Activated B cell treated with CpG ODN at 0.5 μM for 24 hours (primary cell): ENCODE results near the gene DNAJB4. TPM values are rescaled to one million over a fixed set of nuclear protein-coding genes. Genes with fewer than 3 reads are reported as not detected.
"Not testable (repeated sequence)": the region's sequence is repeated elsewhere in the genome, so short reads cannot be mapped to it uniquely, and the experiment has no call there.

ENCODE experiments used
- ATAC-seq: fragments of 200-7000 bp; cut with Tn5 transposase; one replicate; pipeline ENCODE4 v1.10.0; 2021; ENCODE audit warnings: low read depth, mild to moderate bottlenecking, moderate library complexity
- CTCF ChIA-PET: fragments of 350-600 bp; sonication (Branson Sonifier 250); formaldehyde crosslinking; loops from one replicate; lab custom pipeline; 2021; ENCODE audit warnings: antibody characterized with exemption; lab: Charles Lee
- POLR2A ChIA-PET: fragments of 350-600 bp; sonication (Branson Sonifier 250); formaldehyde crosslinking; loops from one replicate; lab custom pipeline; 2021; ENCODE audit warnings: antibody characterized with exemption; lab: Charles Lee
- DNase-seq: peaks from one replicate; pipeline ENCODE4 v3.0.0; 2022
- H3K27ac Mint-ChIP-seq: one replicate; pipeline ENCODE4 v1.8.0; 2020; ENCODE audit warnings: mixed read lengths
- H3K27me3 Mint-ChIP-seq: one replicate; pipeline ENCODE4 v1.8.0; 2021; ENCODE audit warnings: mixed read lengths
- H3K36me3 Mint-ChIP-seq: one replicate; pipeline ENCODE4 v1.8.0; 2021; ENCODE audit warnings: low read depth, mixed read lengths
- H3K4me1 Mint-ChIP-seq: one replicate; pipeline ENCODE4 v1.8.0; 2021; ENCODE audit warnings: mixed read lengths
- H3K4me3 Mint-ChIP-seq: one replicate; pipeline ENCODE4 v1.8.0; 2020; ENCODE audit warnings: mild to moderate bottlenecking, mixed read lengths
- H3K9me3 Mint-ChIP-seq: one replicate; pipeline ENCODE4 v1.8.0; 2020; ENCODE audit warnings: mixed read lengths
- intact Hi-C: fragments of 100-400 bp; cut with micrococcal nuclease; formaldehyde crosslinking; loops from one replicate; pipeline ENCODE4 v1.15.1; 2024
- total RNA-seq: library from RNA; stranded (reverse); gene quantifications from 2 replicates; pipeline ENCODE4 v1.2.3, GENCODE V29; 2022
- TF ChIP-seq, protein P1 (sequence below): fragments of 200-600 bp; IDR thresholded peaks from one replicate; pipeline ENCODE4 v1.8.0; 2022; ENCODE audit warnings: antibody characterized with exemption, mild to moderate bottlenecking

Gene DNAJB4
- total RNA-seq, 1 donor from 2014 or later = 11.9 TPM

DNA sequence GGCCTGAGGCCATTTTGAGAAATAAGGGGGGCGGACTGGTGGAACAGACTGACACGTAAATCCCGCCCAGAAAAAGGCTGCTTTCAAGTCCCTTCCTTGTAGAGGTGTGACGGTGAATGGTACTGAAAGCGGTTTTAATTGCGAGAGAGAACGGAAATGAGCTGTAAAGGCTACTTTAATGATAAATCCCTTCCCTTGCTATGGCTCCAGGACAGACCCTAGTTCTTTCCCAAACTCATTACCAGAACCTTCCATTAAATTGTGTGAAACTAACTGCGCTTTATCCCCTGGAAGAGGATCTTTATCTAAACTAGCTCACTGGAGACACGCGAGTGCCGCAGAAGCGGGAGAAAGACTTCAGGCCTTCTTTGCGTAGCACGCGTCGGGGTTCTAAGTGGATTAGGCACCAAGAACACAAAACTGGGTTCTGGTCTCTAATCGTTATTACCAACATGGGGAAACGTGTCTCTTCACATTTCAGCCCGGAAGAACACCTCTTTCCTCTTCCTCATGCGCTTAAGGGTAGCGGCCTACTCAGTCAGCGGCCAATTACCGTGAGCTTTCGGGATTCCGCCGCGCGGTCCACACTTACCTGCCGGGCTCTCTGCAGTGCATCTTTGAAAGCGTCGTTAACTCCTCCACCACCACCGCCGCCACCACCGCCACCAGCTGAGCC is 26.3 kb upstream of the DNAJB4 start:
- peaks cover 34% of the 10 kb centered on the region for H3K4me1 Mint-ChIP-seq
- CTCF ChIA-PET = interaction anchor here (0.8 to 2.1 kb wide), 2 partner anchors 27 to 136 kb away, joined by 3 to 11 read pairs; partner anchors contain the start of gene DNAJB4
- H3K9me3 Mint-ChIP-seq = no peaks in the 10 kb centered on the region
- H3K27me3 Mint-ChIP-seq = no peaks in the 10 kb centered on the region
- DNase-seq = peak; percentile 25
- ATAC-seq = peak; percentile 53
- no peak overlapping the region for H3K27ac Mint-ChIP-seq
- H3K4me3 Mint-ChIP-seq = no peak overlapping the region
- peaks cover 32% of the 10 kb centered on the region for H3K36me3 Mint-ChIP-seq
- TF ChIP-seq, protein P1, sequence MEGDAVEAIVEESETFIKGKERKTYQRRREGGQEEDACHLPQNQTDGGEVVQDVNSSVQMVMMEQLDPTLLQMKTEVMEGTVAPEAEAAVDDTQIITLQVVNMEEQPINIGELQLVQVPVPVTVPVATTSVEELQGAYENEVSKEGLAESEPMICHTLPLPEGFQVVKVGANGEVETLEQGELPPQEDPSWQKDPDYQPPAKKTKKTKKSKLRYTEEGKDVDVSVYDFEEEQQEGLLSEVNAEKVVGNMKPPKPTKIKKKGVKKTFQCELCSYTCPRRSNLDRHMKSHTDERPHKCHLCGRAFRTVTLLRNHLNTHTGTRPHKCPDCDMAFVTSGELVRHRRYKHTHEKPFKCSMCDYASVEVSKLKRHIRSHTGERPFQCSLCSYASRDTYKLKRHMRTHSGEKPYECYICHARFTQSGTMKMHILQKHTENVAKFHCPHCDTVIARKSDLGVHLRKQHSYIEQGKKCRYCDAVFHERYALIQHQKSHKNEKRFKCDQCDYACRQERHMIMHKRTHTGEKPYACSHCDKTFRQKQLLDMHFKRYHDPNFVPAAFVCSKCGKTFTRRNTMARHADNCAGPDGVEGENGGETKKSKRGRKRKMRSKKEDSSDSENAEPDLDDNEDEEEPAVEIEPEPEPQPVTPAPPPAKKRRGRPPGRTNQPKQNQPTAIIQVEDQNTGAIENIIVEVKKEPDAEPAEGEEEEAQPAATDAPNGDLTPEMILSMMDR = no peak
- intact Hi-C loops = loop anchor here (2.0 to 10.0 kb wide), 3 partner anchors 16 to 1904 kb away; partner anchors contain the start of gene ST6GALNAC3
- POLR2A ChIA-PET = interaction anchor here (0.5 to 7.9 kb wide), 18 partner anchors 8 to 1625 kb away, joined by 3 to 355 read pairs (median 4); partner anchors contain the start of genes DNAJB4, MIGA1, USP33 and ZZZ3

DNA sequence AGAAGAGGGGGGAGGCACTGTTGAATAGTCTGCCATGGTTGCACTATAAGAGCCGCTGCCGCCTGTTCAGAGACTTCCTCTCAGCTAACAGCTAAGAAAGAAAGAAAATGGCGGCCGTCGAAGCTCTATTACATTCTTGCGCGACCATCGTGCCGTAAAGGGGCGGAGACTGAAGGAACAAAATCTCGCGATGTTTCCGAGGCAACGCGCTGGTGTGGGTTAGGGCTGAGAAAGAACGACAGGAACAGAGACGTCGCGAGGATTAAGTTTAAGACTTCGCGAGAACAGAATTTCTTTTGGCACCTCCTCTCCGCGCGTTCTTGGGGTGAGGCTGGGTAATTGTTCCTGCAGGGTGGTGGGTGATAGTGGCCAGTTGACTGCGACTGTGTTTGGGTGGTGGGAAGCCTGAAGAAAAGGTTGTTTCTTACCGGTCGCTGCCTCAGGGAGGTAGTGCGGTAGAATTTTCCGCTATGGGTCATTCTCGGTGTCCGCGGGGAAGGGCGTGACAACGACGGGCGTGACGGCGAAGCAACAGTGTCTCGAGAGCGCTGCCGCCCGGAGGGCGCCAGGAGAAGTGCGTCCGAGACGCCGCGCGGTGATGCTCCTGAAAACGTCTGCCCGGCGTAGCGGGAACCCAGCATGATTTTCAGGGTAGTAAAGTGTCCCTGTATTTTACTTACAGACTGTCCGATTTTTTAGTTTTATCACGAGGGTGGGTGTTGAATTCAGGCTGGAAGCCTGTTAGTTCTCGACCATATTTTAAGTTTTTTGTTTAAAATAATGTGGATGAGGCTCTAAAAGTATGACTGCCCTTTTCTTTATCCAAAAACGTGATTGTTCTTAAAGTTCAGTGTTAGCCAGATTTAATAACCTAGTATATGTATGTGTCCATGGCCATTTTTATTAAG is 25.5 kb upstream of the DNAJB4 start, which contains the start of gene FUBP1:
TSS of gene FUBP1 (minus strand) at position 104 of the 908 bp plus-strand sequence. CDS start at position 36, 68 bp downstream.
- ChIA-PET CTCF (interaction anchor here (0.5 to 2.1 kb wide), 3 partner anchors 12 to 135 kb away, joined by 3 to 11 read pairs (median 3); partner anchors contain the start of gene DNAJB4), POLR2A (interaction anchor here (0.9 to 7.9 kb wide), 17 partner anchors 8 to 297 kb away, joined by 3 to 355 read pairs (median 8); partner anchors contain the start of genes DNAJB4, MIGA1, USP33 and ZZZ3)
- no peak within 1 kb of the TSS for H3K4me3 Mint-ChIP-seq
- TF ChIP-seq, protein P1 = no peak
- H3K27ac Mint-ChIP-seq = no peak within 1 kb of the TSS
- peaks cover 31% of the 10 kb centered on the region for H3K4me1 Mint-ChIP-seq
- peak; percentile 74 for ATAC-seq
- no peaks in the 10 kb centered on the region for H3K27me3 Mint-ChIP-seq
- intact Hi-C loops = loop anchor here (1.0 to 10.0 kb wide), 8 partner anchors 16 to 1904 kb away; partner anchors contain the start of genes DNAJB4, MIGA1, ST6GALNAC3 and USP33
- peak; percentile 81 for DNase-seq
- no peaks in the 10 kb centered on the region for H3K9me3 Mint-ChIP-seq
- peaks cover 35% of the 10 kb centered on the region for H3K36me3 Mint-ChIP-seq

DNA sequence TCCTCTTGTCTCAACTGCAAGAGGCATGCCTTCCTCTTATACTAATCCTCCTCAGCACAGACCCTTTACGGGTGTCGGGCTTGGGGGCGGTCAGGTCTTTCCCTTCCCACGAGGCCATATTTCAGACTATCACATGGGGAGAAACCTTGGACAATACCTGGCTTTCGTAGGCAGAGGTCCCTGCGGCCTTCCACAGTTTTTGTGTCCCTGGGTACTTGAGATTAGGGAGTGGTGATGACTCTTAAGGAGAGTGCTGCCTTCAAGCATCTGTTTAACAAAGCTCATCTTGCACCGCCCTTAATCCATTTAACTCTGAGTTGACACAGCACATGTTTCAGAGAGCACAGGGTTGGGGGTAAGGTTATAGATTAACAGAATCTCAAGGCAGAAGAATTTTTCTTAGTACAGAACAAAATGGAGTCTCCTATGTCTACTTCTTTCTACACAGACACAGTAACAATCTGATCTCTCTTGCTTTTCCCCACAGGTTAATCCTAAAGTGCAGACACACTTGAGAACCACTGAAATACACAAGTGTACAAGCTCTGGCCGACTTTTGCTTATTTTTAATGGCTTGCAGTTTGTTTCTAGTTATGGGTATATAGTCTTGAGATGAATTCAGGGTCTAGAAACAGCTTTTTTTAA is 21.3 kb upstream of the DNAJB4 start:
- Mint-ChIP-seq H3K4me1 (peaks cover 12% of the 10 kb centered on the region), H3K36me3 (peaks cover 24% of the 10 kb centered on the region)
- DNase-seq, H3K27me3 Mint-ChIP-seq, H3K9me3 Mint-ChIP-seq, CTCF ChIA-PET, intact Hi-C loops, ATAC-seq, H3K27ac Mint-ChIP-seq, H3K4me3 Mint-ChIP-seq: not testable (repeated sequence)
- POLR2A ChIA-PET = interaction anchor here (1.2 kb wide), 1 partner anchor 21 kb away, joined by 3 read pairs; no protein-coding TSS in a partner anchor

DNA sequence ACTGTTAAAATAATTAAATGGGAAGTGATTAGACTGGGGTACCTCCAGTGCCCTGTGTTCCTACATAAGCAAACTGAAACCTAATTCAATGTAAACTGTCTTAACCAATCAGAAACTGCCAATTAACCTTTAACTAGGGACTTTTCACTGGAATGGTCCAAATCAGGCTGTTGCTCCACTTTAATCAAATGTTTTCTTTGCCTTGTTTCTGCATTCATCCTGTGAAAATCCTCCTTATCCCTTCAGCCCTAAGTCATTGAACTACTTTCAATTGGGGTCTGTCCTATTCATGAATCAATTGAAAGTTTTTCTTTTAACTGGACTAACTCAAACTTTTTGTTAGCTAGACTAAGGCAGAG is 20.8 kb upstream of the DNAJB4 start:
- Mint-ChIP-seq H3K9me3 (no peaks in the 10 kb centered on the region), H3K4me1 (peaks cover 12% of the 10 kb centered on the region), H3K4me3 (no peak overlapping the region), H3K36me3 (peaks cover 24% of the 10 kb centered on the region), H3K27me3 (no peaks in the 10 kb centered on the region), H3K27ac (no peak overlapping the region)
- intact Hi-C loops = no loop called here
- DNase-seq (no peak), ATAC-seq (no peak)
- ChIA-PET CTCF (no interaction called here), POLR2A (interaction anchor here (1.2 kb wide), 1 partner anchor 20 kb away, joined by 3 read pairs; no protein-coding TSS in a partner anchor)
- TF ChIP-seq, protein P1 = no peak

DNA sequence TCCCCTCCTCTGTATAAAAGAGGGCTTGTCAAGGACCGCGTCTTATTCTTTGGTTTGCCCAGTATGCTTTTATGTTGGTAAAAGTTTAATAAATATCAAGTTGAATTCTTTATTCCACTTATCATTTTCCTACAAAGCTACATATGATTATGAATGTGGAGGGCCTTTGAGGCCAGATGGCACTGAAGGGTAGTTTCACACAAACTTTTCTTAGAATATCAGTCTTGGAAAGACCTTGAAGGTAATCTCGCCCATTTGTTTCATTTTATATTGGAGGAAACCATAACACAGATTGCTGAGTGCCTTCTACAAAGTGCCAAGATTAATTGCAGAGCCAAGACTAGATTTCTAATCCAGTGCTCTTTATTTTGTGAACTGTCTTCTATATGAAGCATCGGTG is 20.1 kb upstream of the DNAJB4 start:
- intact Hi-C loops = no loop called here
- DNase-seq (no peak), ATAC-seq (no peak)
- Mint-ChIP-seq H3K4me3 (no peak overlapping the region), H3K4me1 (peaks cover 12% of the 10 kb centered on the region), H3K9me3 (no peaks in the 10 kb centered on the region), H3K27ac (no peak overlapping the region), H3K36me3 (peaks cover 24% of the 10 kb centered on the region), H3K27me3 (no peaks in the 10 kb centered on the region)
- ChIA-PET CTCF (no interaction called here), POLR2A (interaction anchor here (1.2 kb wide), 1 partner anchor 20 kb away, joined by 3 read pairs; no protein-coding TSS in a partner anchor)
- TF ChIP-seq, protein P1 = no peak
